OCI-LY3 (cell line): Measurements from ENCODE around the gene GRIP2.

ENCODE experiments used
- H2AFZ ChIP-seq: fragments of 200-600, 300-600 bp; shearing (Covaris generic); 2 replicates; pipeline ENCODE4 v1.6.0; 2014; ENCODE audit warnings: antibody characterized with exemption, low read depth, low read length
- H3K27ac ChIP-seq: fragments of 200-600, 300-600 bp; sonication (generic); 2 replicates; pipeline ENCODE4 v1.5.1; 2014; ENCODE audit warnings: mild to moderate bottlenecking, low read length, moderate library complexity, mixed read lengths
- H3K27me3 ChIP-seq: fragments of 200-600, 300-600 bp; sonication (generic); 2 replicates; pipeline ENCODE4 v1.6.1; 2014; ENCODE audit warnings: low read depth, low read length, mixed read lengths
- H3K36me3 ChIP-seq: fragments of 200-600, 300-600 bp; sonication (generic); replicated peaks from 2 replicates; pipeline ENCODE3; 2014; ENCODE audit warnings: low read depth, low read length, mixed read lengths
- H3K4me1 ChIP-seq: fragments of 300-600, 200-600 bp; sonication (generic); 2 replicates; pipeline ENCODE4 v1.6.1; 2014; ENCODE audit warnings: low read length, mixed read lengths
- H3K4me2 ChIP-seq: fragments of 200-600, 300-600 bp; sonication (generic); 2 replicates; pipeline ENCODE4 v1.6.1; 2014; ENCODE audit warnings: low read length, mixed read lengths
- H3K4me3 ChIP-seq: fragments of 300-600, 200-600 bp; sonication (generic); 2 replicates; pipeline ENCODE4 v1.5.1; 2014; ENCODE audit warnings: antibody characterized with exemption, mild to moderate bottlenecking, low read length, moderate library complexity
- H3K79me2 ChIP-seq: fragments of 300-600, 200-600 bp; shearing (Covaris generic); 2 replicates; pipeline ENCODE4 v1.6.1; 2014; ENCODE audit warnings: mild to moderate bottlenecking, low read length, mixed read lengths
- H3K9ac ChIP-seq: fragments of 300-600, 200-600 bp; shearing (Covaris generic); 2 replicates; pipeline ENCODE4 v1.6.0; 2014; ENCODE audit warnings: mild to moderate bottlenecking, low read length, moderate library complexity
- H3K9me3 ChIP-seq: fragments of 200-600, 300-600 bp; shearing (Covaris generic); 2 replicates; pipeline ENCODE4 v1.6.1; 2014; ENCODE audit warnings: low read length, mixed read lengths; ENCODE audit not compliant: insufficient read depth
- H4K20me1 ChIP-seq: fragments of 200-600, 300-600 bp; sonication (generic); 2 replicates; pipeline ENCODE4 v1.6.1; 2016; ENCODE audit warnings: low read length, mixed read lengths; ENCODE audit not compliant: insufficient read depth
- CTCF ChIP-seq: fragments of 200-600, 300-600 bp; sonication (generic); IDR thresholded peaks from 2 replicates; pipeline ENCODE4 v1.5.1; 2014; ENCODE audit warnings: antibody characterized with exemption, low read length, low read depth
- EZH2phosphoT487 ChIP-seq: fragments of 200-600 bp; shearing (Covaris generic); IDR thresholded peaks from 2 replicates; pipeline ENCODE4 v1.6.1; 2018; ENCODE audit warnings: antibody characterized with exemption, mixed run types, low read depth

The GRIP2 gene

GRCh38 chr3:14505001-14505802 is 34.9 kb downstream of the GRIP2 start:
- Histone ChIP-seq H3K79me2 (no peaks in the 10 kb centered on the region), H4K20me1 (no peaks in the 10 kb centered on the region), H3K9ac (no peak overlapping the region), H2AFZ (no peak overlapping the region), H3K4me2 (no peak overlapping the region), H3K4me3 (no peak overlapping the region), H3K36me3 (no peaks in the 10 kb centered on the region), H3K27me3 (no peaks in the 10 kb centered on the region), H3K9me3 (peaks cover 4% of the 10 kb centered on the region; the same call in 1 of the 2 replicates), H3K27ac (no peak overlapping the region), H3K4me1 (no peaks in the 10 kb centered on the region)
- TF ChIP-seq EZH2phosphoT487 (no peak), CTCF (no peak)

- Histone ChIP-seq H3K9ac (no peak overlapping the region), H4K20me1 (no peaks in the 10 kb centered on the region), H3K4me2 (no peak overlapping the region), H3K4me3 (no peak overlapping the region), H3K27me3 (no peaks in the 10 kb centered on the region), H2AFZ (no peak overlapping the region), H3K27ac (no peak overlapping the region), H3K4me1 (no peaks in the 10 kb centered on the region), H3K9me3 (peaks cover 4% of the 10 kb centered on the region; the same call in 1 of the 2 replicates), H3K79me2 (no peaks in the 10 kb centered on the region), H3K36me3 (no peaks in the 10 kb centered on the region)
- TF ChIP-seq CTCF (no peak), EZH2phosphoT487 (no peak)
Measured at GRCh38 chr3:14503706-14504065, 36.5 kb downstream of the GRIP2 start.

- Histone ChIP-seq H3K36me3 (no peaks in the 10 kb centered on the region), H3K4me3 (no peak overlapping the region), H3K4me2 (no peak overlapping the region), H3K79me2 (no peaks in the 10 kb centered on the region), H3K4me1 (no peaks in the 10 kb centered on the region), H3K27me3 (no peaks in the 10 kb centered on the region), H3K9me3 (peaks cover 4% of the 10 kb centered on the region; the same call in 1 of the 2 replicates), H2AFZ (no peak overlapping the region), H4K20me1 (no peaks in the 10 kb centered on the region), H3K27ac (no peak overlapping the region), H3K9ac (no peak overlapping the region)
- TF ChIP-seq CTCF: no peak
- no peak for TF ChIP-seq EZH2phosphoT487
Measured at GRCh38 chr3:14503033-14503705, 37.0 kb downstream of the GRIP2 start.

GRCh38 chr3:14502472-14502871 is 37.7 kb downstream of the GRIP2 start:
- Histone ChIP-seq H3K4me1 (no peaks in the 10 kb centered on the region), H3K79me2 (no peaks in the 10 kb centered on the region), H3K4me2 (no peak overlapping the region), H3K9ac (no peak overlapping the region), H3K9me3 (peaks cover 4% of the 10 kb centered on the region; the same call in 1 of the 2 replicates), H3K4me3 (no peak overlapping the region), H3K27ac (no peak overlapping the region), H3K36me3 (no peaks in the 10 kb centered on the region), H3K27me3 (no peaks in the 10 kb centered on the region), H2AFZ (no peak overlapping the region), H4K20me1 (no peaks in the 10 kb centered on the region)
- TF ChIP-seq EZH2phosphoT487: no peak
- TF ChIP-seq CTCF: no peak
